Activated CD4-positive, alpha-beta T cell treated with anti-CD3 and anti-CD28 coated beads for 4 hours (primary cell): ENCODE results near the gene NFIB.

Experiments
- DNase-seq, 2 donors: peaks; one replicate each; pipeline ENCODE4 v3.0.0-alpha.2; 2020

NFIB gene

GRCh38 chr9:14095277-14095676 lies 218.7 kb downstream of the NFIB start:
- no peak for DNase-seq

- no peak for DNase-seq
Measured at GRCh38 chr9:14094491-14094890, 219.4 kb downstream of the NFIB start.

GRCh38 chr9:14092344-14092743 lies 221.6 kb downstream of the NFIB start:
- DNase-seq, result no peak

GRCh38 chr9:14089051-14089803 lies 224.7 kb downstream of the NFIB start:
- no peak for DNase-seq

- DNase-seq, result no peak
Measured at GRCh38 chr9:14087576-14087975, 226.4 kb downstream of the NFIB start.

- DNase-seq, result no peak
Measured at GRCh38 chr9:14086495-14086894, 227.4 kb downstream of the NFIB start.

- no peak for DNase-seq
Measured at GRCh38 chr9:14085810-14086209, 228.1 kb downstream of the NFIB start.

- no peak for DNase-seq
Measured at GRCh38 chr9:14084867-14085266, 229.1 kb downstream of the NFIB start.

GRCh38 chr9:14083366-14083765 lies 230.6 kb downstream of the NFIB start:
- DNase-seq, result no peak

GRCh38 chr9:14082732-14083131 lies 231.2 kb downstream of the NFIB start:
- DNase-seq, result no peak

- DNase-seq, result no peak
Measured at GRCh38 chr9:14081745-14082144, 232.2 kb downstream of the NFIB start.

GRCh38 chr9:14080959-14081542 lies 232.9 kb downstream of the NFIB start:
- DNase-seq, result no peak

GRCh38 chr9:14079440-14079839 lies 234.5 kb downstream of the NFIB start:
- DNase-seq, result no peak

- DNase-seq, result no peak
Measured at GRCh38 chr9:14077672-14078071, 236.3 kb downstream of the NFIB start.

- no peak for DNase-seq
Measured at GRCh38 chr9:14075218-14075617, 238.7 kb downstream of the NFIB start.

- DNase-seq, result no peak
Measured at GRCh38 chr9:14072850-14073249, 241.1 kb downstream of the NFIB start.

- no peak for DNase-seq
Measured at GRCh38 chr9:14071484-14071883, 242.5 kb downstream of the NFIB start.

GRCh38 chr9:14068690-14069089 lies 245.3 kb downstream of the NFIB start:
- DNase-seq, result no peak

GRCh38 chr9:14066831-14067230 lies 247.1 kb downstream of the NFIB start:
- DNase-seq, result no peak

- no peak for DNase-seq
Measured at GRCh38 chr9:14066032-14066431, 247.9 kb downstream of the NFIB start.

GRCh38 chr9:14064940-14065339 lies 249.0 kb downstream of the NFIB start:
- no peak for DNase-seq

GRCh38 chr9:14063756-14064155 lies 250.2 kb downstream of the NFIB start:
- DNase-seq, result no peak

GRCh38 chr9:14062586-14063221 lies 251.2 kb downstream of the NFIB start:
- DNase-seq, result no peak

GRCh38 chr9:14061936-14062585 lies 251.9 kb downstream of the NFIB start:
- no peak for DNase-seq
